Stimulated activated effector memory CD8-positive, alpha-beta T cell treated with anti-CD3 and anti-CD28 coated beads, Interleukin-12 subunit alpha, Interleukin-12 subunit beta, amount 100 ng/mL, for 72 hours (primary cell): ENCODE data around the gene SAFB2.
"Not testable (repeated sequence)": the region's sequence is repeated elsewhere in the genome, so short reads cannot be mapped to it uniquely, and the experiment has no call there.

Experiments
- ATAC-seq: fragments of 150-1000 bp; cut with Tn5 transposase; 2 replicates; pipeline ENCODE4 v1.10.0; 2021
- DNase-seq, 2 donors: peaks; one replicate each; pipeline ENCODE4 v3.0.0; 2021 to 2022; ENCODE audit warnings: low spot score in 2 of 2
- H3K27ac Mint-ChIP-seq: one replicate; pipeline ENCODE4 v1.8.0; 2022; ENCODE audit warnings: mild to moderate bottlenecking, mixed read lengths
- H3K36me3 Mint-ChIP-seq: one replicate; pipeline ENCODE4 v1.8.0; 2022; ENCODE audit warnings: mild to moderate bottlenecking, mixed read lengths
- H3K4me1 Mint-ChIP-seq: one replicate; pipeline ENCODE4 v1.8.0; 2022; ENCODE audit warnings: mixed read lengths
- H3K4me3 Mint-ChIP-seq: one replicate; pipeline ENCODE4 v1.8.0; 2022; ENCODE audit warnings: mild to moderate bottlenecking, mixed read lengths
- H3K9me3 Mint-ChIP-seq: one replicate; pipeline ENCODE4 v1.8.0; 2022; ENCODE audit warnings: mixed read lengths

Gene SAFB2

DNA sequence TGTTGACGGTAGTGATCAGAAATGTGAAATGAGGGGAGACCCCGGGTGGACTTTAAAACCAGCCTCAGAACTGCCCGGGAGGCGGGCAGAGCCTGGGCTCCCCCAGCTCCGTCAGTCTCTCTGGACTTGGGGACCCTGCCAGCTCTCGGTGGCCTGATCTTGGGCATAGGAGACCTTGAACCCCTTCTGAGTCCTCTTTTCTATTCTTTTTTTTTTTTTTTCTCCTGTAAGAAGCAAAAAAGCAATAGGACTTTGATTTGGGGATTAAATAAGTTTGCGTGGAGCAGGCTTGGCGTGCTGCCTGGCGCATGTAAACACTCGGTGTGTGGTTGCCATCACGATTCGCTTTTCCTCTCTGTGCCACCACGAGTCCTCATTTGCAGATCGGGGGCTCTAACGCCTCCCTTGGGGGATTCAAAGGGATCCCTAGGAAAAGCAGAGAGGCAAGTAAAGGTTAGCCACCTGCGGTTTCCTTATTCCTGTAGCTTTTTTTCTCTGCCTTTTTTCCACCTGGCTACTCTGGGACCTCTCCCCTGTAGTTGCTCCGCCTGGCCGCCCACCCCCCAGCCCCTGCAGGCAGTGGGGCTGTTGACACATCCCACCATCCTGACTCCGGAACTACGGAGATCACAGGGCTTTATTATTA, 1.6 kb upstream of the SAFB2 start:
- Mint-ChIP-seq H3K9me3 (no peaks in the 10 kb centered on the region), H3K36me3 (peaks cover 100% of the 10 kb centered on the region), H3K4me1 (peaks cover 69% of the 10 kb centered on the region), H3K27ac (peak overlapping the region; percentile 100), H3K4me3 (peak overlapping the region; percentile 100)
- DNase-seq (peak in 1 of 2 donors; percentile 56), ATAC-seq (no peak)

DNA sequence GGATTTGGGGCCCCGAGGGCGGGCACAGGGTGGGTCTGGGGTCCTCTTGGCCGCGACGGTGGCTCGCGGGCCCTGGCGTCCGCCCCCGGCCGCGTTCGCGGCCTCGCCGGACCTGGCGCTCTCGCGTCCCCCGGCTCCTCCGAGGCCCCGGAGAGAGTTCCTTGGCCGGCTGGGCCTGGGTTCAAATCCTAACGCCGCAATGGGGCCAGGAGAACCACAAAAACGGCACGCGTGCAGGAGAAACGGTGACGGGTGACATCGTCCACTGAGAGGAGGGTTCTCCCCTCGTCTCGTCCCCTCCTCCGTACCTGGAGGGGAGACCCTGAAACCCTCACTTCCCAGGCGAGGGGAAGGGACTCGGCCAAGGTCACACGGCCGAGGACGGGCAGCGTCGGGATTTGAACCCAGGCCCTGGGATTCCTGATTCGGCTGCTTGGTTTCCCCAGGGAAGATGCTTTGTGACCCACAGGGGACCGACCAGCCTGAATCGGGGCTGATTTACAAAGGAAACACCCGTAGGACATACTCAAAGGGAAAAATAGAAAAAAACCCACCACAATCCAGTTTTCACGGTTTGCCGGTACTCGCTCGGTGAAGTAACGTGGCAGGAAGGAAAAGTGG, 931 bp upstream of the SAFB2 start:
- peaks cover 68% of the 10 kb centered on the region for H3K4me1 Mint-ChIP-seq
- peak; percentile 1 for ATAC-seq
- H3K4me3 Mint-ChIP-seq = peak overlapping the region; percentile 100
- peak; percentile 29 to 71 for DNase-seq
- H3K27ac Mint-ChIP-seq = peak overlapping the region; percentile 100
- H3K9me3 Mint-ChIP-seq = no peaks in the 10 kb centered on the region
- peaks cover 100% of the 10 kb centered on the region for H3K36me3 Mint-ChIP-seq

DNA sequence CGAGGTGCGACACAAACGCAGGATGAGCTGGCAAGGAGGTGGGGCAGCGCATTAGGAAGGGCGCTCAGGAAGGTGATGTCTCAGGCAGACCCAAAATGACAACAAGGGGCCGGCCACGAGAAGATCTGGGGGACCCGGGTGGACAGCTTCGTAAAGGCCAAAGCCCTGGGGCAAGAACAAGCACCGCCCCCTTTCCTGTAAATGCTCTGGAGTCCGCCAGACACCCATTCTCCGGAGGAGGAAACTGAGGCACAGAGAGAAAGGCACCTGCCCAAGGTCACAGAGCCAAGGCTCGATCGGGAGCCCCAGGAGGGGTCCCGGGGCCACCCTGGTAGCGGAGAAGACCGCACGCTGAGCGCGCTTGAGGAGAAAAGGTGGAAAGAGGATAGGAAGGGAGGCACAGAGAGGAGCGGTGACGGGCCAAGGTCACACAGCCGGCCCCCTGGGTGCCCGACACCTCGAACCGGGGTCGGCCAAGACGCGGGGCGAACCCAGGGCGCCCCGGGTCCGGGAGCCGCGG, 571 bp downstream of the SAFB2 start:
- H3K4me1 Mint-ChIP-seq = peaks cover 58% of the 10 kb centered on the region
- H3K36me3 Mint-ChIP-seq = peaks cover 100% of the 10 kb centered on the region
- no peaks in the 10 kb centered on the region for H3K9me3 Mint-ChIP-seq
- DNase-seq (peak; percentile 22 to 69), ATAC-seq (no peak)
- peak overlapping the region; percentile 100 for H3K4me3 Mint-ChIP-seq
- peak overlapping the region; percentile 100 for H3K27ac Mint-ChIP-seq

DNA sequence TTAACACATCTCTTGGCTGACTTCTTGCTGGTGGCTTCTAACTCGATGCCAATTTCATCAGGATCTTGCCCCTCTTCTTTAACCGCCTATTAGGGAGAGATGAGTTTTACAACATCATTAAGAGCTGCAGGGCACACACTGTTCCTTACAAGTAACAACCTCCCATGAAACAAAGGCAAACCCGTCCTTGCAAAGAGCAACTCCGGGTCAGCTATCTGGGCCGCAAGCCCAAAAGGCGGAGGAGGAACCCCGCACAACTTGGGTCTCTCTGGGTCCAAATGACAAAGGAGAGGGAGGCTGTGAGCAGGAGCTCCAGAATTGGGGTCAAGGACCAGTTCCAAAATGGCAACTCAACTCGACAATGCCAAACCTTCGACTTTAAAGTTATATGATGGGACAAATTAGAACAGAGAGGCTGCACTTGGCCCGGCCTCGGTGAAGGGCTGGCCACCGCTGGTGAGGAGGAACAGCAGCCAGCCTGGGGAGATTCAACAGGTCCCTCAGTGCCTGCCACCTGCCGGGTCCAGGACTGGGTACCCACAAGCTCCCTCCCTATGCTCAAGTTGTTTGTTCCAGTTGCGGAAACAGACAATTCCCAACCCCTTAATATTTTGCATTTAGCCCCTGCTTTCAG, 1.1 kb downstream of the SAFB2 start:
- peaks cover 55% of the 10 kb centered on the region for H3K4me1 Mint-ChIP-seq
- ATAC-seq (no peak), DNase-seq (no peak)
- no peaks in the 10 kb centered on the region for H3K9me3 Mint-ChIP-seq
- peaks cover 100% of the 10 kb centered on the region for H3K36me3 Mint-ChIP-seq
- H3K27ac Mint-ChIP-seq = peak overlapping the region; percentile 100
- H3K4me3 Mint-ChIP-seq = peak overlapping the region; percentile 100

DNA sequence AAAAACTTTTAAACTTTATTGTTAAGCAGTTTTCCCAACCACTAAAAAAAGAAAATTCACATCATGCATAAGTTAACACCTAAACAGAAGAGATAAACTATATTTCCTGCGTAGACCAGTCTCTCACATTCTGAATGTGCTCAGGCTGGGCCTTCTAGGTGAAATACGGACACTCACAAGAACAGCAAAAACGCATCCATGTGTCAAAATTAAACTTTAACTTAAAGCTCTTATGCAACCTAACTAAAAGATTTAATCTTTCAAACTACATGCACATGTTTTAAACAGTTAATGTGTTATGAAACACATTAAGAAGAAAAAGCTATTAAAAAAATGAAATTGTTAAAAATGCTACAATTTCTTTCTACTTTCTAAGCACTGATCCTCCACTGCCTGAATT, 2.6 kb downstream of the SAFB2 start:
- DNase-seq (no peak), ATAC-seq (no peak)
- Mint-ChIP-seq H3K36me3 (peaks cover 100% of the 10 kb centered on the region), H3K27ac (peak overlapping the region; percentile 29), H3K4me3 (peak overlapping the region; percentile 100), H3K9me3 (no peaks in the 10 kb centered on the region), H3K4me1 (peaks cover 40% of the 10 kb centered on the region)

DNA sequence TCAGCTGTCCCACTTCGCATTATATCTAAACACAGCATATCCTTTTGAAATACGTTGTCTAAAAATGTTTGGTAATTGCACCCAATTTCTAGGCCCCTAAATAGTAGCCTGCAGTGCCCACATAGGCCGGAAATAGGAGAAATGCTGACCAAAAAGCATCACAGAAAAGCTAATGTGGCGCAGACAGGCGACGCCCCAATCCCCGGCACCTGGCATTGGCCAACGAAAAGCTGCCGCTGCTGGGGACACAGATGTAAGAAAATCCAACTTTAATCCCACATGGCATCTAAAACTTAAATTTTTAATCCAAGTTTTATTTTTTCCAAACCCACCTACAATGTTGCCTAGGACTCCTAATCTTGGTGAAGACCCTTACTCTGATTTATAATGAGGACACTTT, 4.0 kb downstream of the SAFB2 start:
- no peak for DNase-seq
- no peak overlapping the region for H3K4me3 Mint-ChIP-seq
- H3K9me3 Mint-ChIP-seq = no peaks in the 10 kb centered on the region
- peaks cover 100% of the 10 kb centered on the region for H3K36me3 Mint-ChIP-seq
- peaks cover 31% of the 10 kb centered on the region for H3K4me1 Mint-ChIP-seq
- H3K27ac Mint-ChIP-seq = peak overlapping the region; percentile 29
- ATAC-seq = no peak

DNA sequence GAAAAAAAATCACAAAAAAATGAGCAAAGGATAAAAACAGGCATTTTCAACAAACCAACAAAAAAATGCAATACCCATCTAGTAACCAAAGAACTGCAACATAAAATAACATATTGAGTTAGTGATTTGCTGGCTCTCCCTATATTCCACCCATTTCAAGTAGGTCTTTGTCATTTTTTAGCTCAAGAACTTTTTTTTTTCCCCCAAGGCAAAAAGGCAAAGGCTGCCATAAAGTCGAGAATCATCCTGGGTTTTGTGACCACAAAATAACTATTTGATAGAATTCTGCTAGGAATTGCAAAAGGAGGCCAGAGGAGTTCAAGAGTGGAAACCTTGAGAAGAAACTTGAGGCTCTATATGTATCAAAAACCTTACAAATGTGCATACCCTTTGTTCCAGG, 5.5 kb downstream of the SAFB2 start:
- Mint-ChIP-seq H3K9me3 (no peaks in the 10 kb centered on the region), H3K36me3 (peaks cover 100% of the 10 kb centered on the region), H3K4me3 (no peak overlapping the region), H3K27ac (no peak overlapping the region), H3K4me1 (peaks cover 25% of the 10 kb centered on the region)
- ATAC-seq (no peak), DNase-seq (no peak)

DNA sequence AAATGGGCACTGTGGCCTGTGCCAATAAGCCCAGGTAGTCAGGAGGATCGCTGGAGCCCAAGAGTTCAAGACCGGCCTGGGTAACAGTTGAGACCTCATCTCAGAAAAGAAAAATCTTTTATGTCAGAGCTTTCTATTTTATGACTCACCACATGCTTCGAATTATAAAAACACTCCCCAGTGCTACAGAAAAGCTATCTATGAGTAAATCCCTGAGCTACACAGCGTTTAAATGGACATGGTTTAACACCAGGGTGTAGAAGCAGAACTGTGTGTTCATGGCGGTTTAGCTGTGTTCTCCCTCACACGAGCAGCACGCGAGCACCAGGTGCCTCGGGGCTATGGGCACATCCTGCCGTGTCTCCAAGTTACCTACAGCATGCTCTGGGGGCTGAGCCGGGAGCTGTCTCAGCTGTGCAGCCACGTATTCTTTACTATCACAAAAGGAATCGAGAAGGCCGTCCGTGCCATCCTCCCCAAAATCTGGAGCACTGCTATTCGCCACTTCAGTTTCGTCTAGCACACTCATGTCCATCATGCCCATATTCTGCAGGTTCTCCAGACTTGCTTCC, 6.7 kb downstream of the SAFB2 start:
- peaks cover 97% of the 10 kb centered on the region for H3K36me3 Mint-ChIP-seq
- peaks cover 16% of the 10 kb centered on the region for H3K4me1 Mint-ChIP-seq
- H3K27ac Mint-ChIP-seq = no peak overlapping the region
- no peak overlapping the region for H3K4me3 Mint-ChIP-seq
- no peaks in the 10 kb centered on the region for H3K9me3 Mint-ChIP-seq
- DNase-seq = no peak
- no peak for ATAC-seq

DNA sequence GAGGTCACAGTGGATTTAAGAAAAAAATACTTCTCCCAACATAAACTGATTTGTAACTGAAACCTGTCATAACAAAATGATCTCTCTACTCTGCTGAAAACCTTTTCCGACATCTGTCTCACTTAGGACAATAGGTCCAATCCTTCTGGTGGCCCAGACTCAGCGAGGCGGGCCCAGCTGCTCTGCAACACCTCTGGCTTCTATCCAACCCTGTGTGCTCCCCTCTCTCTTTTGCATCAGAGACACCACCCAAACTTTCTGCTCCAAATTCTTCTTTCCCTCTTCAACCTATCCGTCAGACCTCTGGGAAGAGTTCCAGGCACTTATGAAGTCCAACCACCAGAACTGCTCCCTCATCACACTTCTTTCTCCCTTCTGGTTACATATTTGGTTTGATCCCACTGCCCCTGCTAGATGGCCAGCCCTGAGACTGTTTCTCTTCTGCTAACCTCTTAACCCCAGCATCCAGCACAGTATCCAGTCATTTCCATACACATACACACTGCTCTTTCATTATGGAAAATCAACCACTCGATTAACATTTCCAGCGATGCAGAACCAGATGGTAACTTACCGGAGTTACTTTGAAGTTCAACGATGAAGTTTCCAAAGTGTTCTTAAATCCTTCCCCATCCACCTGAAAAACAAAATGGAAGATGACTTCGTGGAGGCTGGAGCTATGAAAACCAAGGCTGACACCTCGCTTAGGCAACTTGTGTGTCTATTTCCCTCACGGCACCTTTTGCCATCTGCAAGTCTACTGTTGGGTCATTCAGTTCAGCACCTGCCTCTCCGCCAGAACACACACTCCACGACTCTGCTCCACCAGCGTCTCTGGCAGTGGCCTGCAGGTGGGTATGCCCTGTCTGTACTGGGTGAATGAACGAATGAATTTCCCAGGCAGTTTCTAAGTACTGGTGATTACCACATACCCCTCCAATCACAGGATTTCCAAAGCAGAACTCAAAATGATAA, 9.4 kb downstream of the SAFB2 start:
- no peaks in the 10 kb centered on the region for H3K9me3 Mint-ChIP-seq
- peaks cover 97% of the 10 kb centered on the region for H3K36me3 Mint-ChIP-seq
- peak overlapping the region; percentile 54 for H3K27ac Mint-ChIP-seq
- DNase-seq = no peak
- ATAC-seq = no peak
- H3K4me3 Mint-ChIP-seq = no peak overlapping the region
- peaks cover 2% of the 10 kb centered on the region for H3K4me1 Mint-ChIP-seq

DNA sequence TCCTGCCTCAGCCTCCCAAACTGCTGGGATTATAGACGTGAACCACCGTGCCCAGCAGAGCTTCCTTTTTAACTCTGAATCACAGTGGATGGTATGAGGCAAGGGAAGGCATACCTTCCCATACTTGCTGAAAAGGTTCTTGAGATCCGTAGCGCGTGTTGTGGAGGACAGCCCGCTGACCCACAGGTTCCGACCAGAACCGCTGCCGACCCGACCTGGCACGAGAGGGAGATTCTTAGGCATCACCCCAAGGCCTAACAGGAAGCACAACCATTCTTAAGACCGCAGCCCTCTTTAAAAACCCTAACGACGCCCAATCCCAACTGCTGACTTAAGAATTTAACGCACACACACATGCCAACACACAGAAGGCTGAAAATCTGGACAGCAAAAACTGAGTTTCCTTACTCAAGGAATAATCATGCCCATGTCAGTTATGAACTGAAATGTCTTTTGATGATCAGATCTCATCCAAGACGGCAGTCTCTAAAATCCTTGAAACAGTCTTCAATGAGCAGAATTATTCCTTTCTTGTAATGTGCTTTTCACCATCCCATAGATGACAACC, 12.6 kb downstream of the SAFB2 start:
- Mint-ChIP-seq H3K36me3 (peaks cover 97% of the 10 kb centered on the region), H3K4me1 (peaks cover 19% of the 10 kb centered on the region), H3K27ac (no peak overlapping the region), H3K9me3 (no peaks in the 10 kb centered on the region), H3K4me3 (no peak overlapping the region)
- no peak for ATAC-seq
- no peak for DNase-seq

DNA sequence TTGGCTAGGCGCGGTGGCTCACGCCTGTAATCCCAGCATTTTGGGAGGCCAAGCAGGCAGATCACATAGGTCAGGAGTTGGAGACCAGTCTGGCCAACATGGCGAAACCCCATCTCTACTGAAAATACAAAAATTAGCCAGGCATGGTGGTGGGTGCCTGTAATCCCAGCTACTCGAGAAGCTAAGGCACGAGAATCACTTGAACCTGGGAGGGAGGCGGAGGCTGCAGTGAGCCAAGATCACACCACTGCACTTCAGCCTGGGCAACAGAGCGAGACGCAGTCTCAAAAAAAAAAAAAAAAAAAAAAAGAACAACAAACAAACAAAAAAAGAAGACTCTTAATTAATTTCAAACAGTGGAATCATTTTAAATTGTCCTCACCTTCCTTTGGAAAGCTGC, 13.8 kb downstream of the SAFB2 start:
- H3K4me3 Mint-ChIP-seq, H3K9me3 Mint-ChIP-seq, H3K27ac Mint-ChIP-seq, ATAC-seq, DNase-seq: not testable (repeated sequence)
- Mint-ChIP-seq H3K4me1 (peaks cover 19% of the 10 kb centered on the region), H3K36me3 (peaks cover 97% of the 10 kb centered on the region)

DNA sequence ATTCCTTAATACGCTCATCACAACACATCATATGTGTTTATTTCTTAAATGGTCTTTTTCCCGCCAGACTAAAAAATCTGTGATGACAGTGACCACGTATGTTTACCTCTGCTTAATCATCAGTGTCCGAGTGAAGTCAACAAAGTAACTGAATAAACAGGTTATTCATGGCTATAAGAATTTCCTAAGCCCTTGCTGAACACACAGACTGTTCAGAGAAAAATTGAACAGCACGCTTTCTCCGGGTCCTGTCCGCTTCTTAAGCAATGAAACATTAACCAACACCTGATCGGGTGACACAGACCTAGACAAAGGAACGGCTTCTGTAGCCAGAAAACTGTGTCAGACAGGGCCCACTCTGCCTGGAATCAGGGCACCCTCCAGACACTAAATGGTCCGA, 14.3 kb downstream of the SAFB2 start:
- ATAC-seq (no peak), DNase-seq (no peak)
- Mint-ChIP-seq H3K9me3 (no peaks in the 10 kb centered on the region), H3K4me3 (no peak overlapping the region), H3K27ac (peak overlapping the region; percentile 15), H3K36me3 (peaks cover 97% of the 10 kb centered on the region), H3K4me1 (peaks cover 19% of the 10 kb centered on the region)

DNA sequence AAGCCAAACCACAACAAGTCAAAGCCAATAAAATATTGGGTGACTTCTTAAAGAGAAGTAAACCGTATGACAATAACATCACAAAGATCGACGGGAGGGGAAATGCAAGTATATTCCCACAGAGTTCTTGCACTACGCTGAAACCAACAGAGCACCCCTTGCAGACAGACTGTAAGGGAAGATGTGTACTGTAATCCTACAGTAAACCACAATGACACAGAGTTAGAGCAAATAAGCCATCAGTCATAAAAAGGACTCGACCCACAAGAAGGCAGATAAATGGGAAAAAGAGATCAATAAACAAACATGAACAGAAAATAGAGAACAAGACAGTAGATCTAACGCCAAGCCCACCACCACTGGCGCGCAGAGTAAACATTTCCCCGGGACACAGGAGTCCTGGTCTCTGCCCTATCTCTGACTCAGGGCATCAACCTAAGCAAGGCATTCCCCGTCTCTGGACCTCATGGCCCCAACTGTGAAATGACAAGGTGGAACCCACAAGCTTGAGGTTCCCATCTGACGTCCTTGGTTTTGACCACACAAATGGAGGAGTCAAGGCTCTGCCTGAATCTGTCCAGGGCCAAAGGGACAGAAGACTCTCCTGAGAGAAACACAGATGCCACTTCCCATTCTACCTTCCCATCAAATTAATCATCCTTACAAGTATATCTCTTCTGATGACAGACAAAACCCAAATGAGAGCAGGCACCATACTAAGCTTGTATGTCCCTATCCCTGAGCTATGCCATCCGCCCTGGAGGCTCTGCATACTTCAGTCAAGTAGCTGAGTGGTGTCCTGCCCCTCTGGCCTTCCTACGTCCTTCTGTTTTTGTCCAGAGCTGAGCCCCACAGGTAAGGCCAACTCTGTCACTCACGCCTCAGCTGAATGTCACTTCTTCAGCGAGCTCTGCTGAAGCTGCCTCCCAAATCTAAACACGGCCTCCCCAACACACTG, 15.0 kb downstream of the SAFB2 start:
- no peaks in the 10 kb centered on the region for H3K9me3 Mint-ChIP-seq
- peak; percentile 40 for ATAC-seq

More for the DNA sequence above, 15.0 kb downstream of the SAFB2 start:
- no peak for DNase-seq
- H3K4me3 Mint-ChIP-seq = no peak overlapping the region
- peaks cover 19% of the 10 kb centered on the region for H3K4me1 Mint-ChIP-seq
- H3K27ac Mint-ChIP-seq = peak overlapping the region; percentile 15
- peaks cover 97% of the 10 kb centered on the region for H3K36me3 Mint-ChIP-seq
